Measurements from ENCODE around the gene NR2F2.

The NR2F2 gene

GRCh38 chr15:96335411-96336024, 5.0 kb downstream of the NR2F2 start:
- Histone ChIP-seq H3K9me3 (replicated peaks; ENCODE audit: insufficient read depth, low read length) (no peaks in the 10 kb centered on the region), H3K79me2 (ENCODE audit: low read length) (no peaks in the 10 kb centered on the region), H3F3A (ENCODE audit: insufficient read depth, low read length) (no peaks in the 10 kb centered on the region), H3K4me1 (ENCODE audit: low read length) (no peaks in the 10 kb centered on the region), H3K9ac (ENCODE audit: low read length) (no peak overlapping the region), H3K27me3 (replicated peaks; ENCODE audit: insufficient read depth, low read length) (no peaks in the 10 kb centered on the region), H2AFZ (ENCODE audit: low read length) (no peak overlapping the region), H3K36me3 (replicated peaks; ENCODE audit: insufficient read depth, low read length) (no peaks in the 10 kb centered on the region), H3K4me2 (ENCODE audit: low read depth, low read length) (no peak overlapping the region), H3K9me2 (replicated peaks; ENCODE audit: insufficient read depth, low read length) (no peaks in the 10 kb centered on the region), H4K20me1 (ENCODE audit: insufficient read depth, low read length) (no peaks in the 10 kb centered on the region), H3K4me3 (ENCODE audit: low read length) (no peak overlapping the region), H3K27ac (ENCODE audit: low read length) (no peak overlapping the region)
- TF ChIP-seq CTCF (IDR thresholded peaks at IDR 0.05; ENCODE audit: low read length) (no peak), EZH2phosphoT487 (IDR thresholded peaks at IDR 0.05; ENCODE audit: low read length) (no peak), EZH2 (optimal IDR thresholded peaks at IDR 0.05; ENCODE audit: low read depth, low read length) (no peak)
- no peak for DNase-seq

DNA sequence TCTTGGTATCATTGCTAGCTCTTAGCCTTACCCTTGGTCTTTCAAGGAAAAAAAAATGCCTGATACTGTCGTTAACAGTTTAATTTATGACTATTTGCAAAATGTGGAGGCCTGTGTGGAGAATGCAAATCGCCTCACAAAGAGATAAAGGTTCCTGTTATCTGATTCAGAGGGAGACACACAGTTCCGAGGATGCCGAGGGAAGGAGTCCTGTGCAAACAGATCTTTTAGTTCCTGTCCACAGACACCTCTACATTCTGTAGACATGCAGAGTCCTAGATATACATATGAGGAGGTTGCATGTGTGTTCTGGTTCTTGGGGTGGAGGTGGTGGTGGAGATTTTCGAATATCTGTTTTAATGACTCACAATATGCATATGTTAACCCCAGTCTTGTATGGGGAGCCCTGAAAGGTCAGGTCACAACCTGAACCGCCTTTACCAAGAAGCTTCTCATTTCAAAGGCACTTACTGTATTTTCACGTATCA, 5.7 kb downstream of the NR2F2 start:
- Histone ChIP-seq H3K79me2 (ENCODE audit: low read length) (no peaks in the 10 kb centered on the region), H4K20me1 (ENCODE audit: insufficient read depth, low read length) (no peaks in the 10 kb centered on the region), H3K27ac (ENCODE audit: low read length) (no peak overlapping the region), H3K9me3 (replicated peaks; ENCODE audit: insufficient read depth, low read length) (no peaks in the 10 kb centered on the region), H3K36me3 (replicated peaks; ENCODE audit: insufficient read depth, low read length) (no peaks in the 10 kb centered on the region), H3K9me2 (replicated peaks; ENCODE audit: insufficient read depth, low read length) (no peaks in the 10 kb centered on the region), H3K4me2 (ENCODE audit: low read depth, low read length) (no peak overlapping the region), H3K4me3 (ENCODE audit: low read length) (no peak overlapping the region), H3F3A (ENCODE audit: insufficient read depth, low read length) (no peaks in the 10 kb centered on the region), H2AFZ (ENCODE audit: low read length) (no peak overlapping the region), H3K9ac (ENCODE audit: low read length) (no peak overlapping the region), H3K4me1 (ENCODE audit: low read length) (no peaks in the 10 kb centered on the region), H3K27me3 (replicated peaks; ENCODE audit: insufficient read depth, low read length) (no peaks in the 10 kb centered on the region)
- DNase-seq: no peak
- TF ChIP-seq CTCF (IDR thresholded peaks at IDR 0.05; ENCODE audit: low read length) (no peak), EZH2 (optimal IDR thresholded peaks at IDR 0.05; ENCODE audit: low read depth, low read length) (no peak), EZH2phosphoT487 (IDR thresholded peaks at IDR 0.05; ENCODE audit: low read length) (no peak)

GRCh38 chr15:96336596-96337364, 6.3 kb downstream of the NR2F2 start:
- no peak overlapping the region for H2AFZ ChIP-seq (ENCODE audit: low read length)
- no peaks in the 10 kb centered on the region for H3F3A ChIP-seq (ENCODE audit: insufficient read depth, low read length)
- no peak for DNase-seq
- H3K4me3 ChIP-seq (ENCODE audit: low read length): no peak overlapping the region
- TF ChIP-seq EZH2 (optimal IDR thresholded peaks at IDR 0.05; ENCODE audit: low read depth, low read length): no peak
- H3K4me1 ChIP-seq (ENCODE audit: low read length): no peaks in the 10 kb centered on the region
- H3K9me3 ChIP-seq (replicated peaks; ENCODE audit: insufficient read depth, low read length): no peaks in the 10 kb centered on the region
- H3K9ac ChIP-seq (ENCODE audit: low read length): no peak overlapping the region
- no peak overlapping the region for H3K4me2 ChIP-seq (ENCODE audit: low read depth, low read length)
- no peaks in the 10 kb centered on the region for H3K27me3 ChIP-seq (replicated peaks; ENCODE audit: insufficient read depth, low read length)
- H4K20me1 ChIP-seq (ENCODE audit: insufficient read depth, low read length): no peaks in the 10 kb centered on the region
- H3K36me3 ChIP-seq (replicated peaks; ENCODE audit: insufficient read depth, low read length): no peaks in the 10 kb centered on the region
- no peaks in the 10 kb centered on the region for H3K79me2 ChIP-seq (ENCODE audit: low read length)
- no peak overlapping the region for H3K27ac ChIP-seq (ENCODE audit: low read length)
- no peaks in the 10 kb centered on the region for H3K9me2 ChIP-seq (replicated peaks; ENCODE audit: insufficient read depth, low read length)

All from MM.1S (cell line).